Inferior parietal cortex (tissue), 1 donor: ENCODE results near the gene CWC15.
"Not testable (repeated sequence)": the region's sequence is repeated elsewhere in the genome, so short reads cannot be mapped to it uniquely, and the experiment has no call there.

Experiments used
- DNase-seq: peaks from one replicate; pipeline ENCODE4 v3.0.0-alpha.2; 2016; ENCODE audit errors: extremely low spot score

Gene CWC15

DNA sequence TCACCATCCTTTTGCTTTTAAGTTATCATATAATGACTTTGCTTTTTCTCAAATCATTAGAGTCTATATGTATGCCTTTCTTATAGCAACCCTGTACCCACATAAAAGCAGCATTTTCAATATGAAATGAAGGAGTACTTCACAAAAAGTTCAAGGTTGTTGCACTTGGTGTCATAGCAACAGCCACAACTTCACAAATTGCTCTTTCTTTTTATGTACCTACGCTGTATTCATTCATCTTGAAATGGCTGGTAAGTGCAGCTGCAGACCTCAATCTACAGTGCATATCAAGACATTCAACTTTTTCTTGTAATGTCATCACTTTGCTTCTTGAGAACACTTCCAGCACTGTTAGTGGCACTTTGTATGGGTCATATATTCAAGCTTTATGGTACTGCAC is 18.6 kb downstream of the CWC15 start:
- no peak for DNase-seq

- no peak for DNase-seq
These were observed 25.2 kb downstream of the CWC15 start for GRCh38 chr11:94948070-94948617.

- DNase-seq = no peak
These were observed 26.5 kb downstream of the CWC15 start for GRCh38 chr11:94946812-94947211.

- DNase-seq = no peak
These were observed 32.2 kb downstream of the CWC15 start for GRCh38 chr11:94941131-94941530.

GRCh38 chr11:94939346-94939745 is 34.0 kb downstream of the CWC15 start:
- no peak for DNase-seq

DNA sequence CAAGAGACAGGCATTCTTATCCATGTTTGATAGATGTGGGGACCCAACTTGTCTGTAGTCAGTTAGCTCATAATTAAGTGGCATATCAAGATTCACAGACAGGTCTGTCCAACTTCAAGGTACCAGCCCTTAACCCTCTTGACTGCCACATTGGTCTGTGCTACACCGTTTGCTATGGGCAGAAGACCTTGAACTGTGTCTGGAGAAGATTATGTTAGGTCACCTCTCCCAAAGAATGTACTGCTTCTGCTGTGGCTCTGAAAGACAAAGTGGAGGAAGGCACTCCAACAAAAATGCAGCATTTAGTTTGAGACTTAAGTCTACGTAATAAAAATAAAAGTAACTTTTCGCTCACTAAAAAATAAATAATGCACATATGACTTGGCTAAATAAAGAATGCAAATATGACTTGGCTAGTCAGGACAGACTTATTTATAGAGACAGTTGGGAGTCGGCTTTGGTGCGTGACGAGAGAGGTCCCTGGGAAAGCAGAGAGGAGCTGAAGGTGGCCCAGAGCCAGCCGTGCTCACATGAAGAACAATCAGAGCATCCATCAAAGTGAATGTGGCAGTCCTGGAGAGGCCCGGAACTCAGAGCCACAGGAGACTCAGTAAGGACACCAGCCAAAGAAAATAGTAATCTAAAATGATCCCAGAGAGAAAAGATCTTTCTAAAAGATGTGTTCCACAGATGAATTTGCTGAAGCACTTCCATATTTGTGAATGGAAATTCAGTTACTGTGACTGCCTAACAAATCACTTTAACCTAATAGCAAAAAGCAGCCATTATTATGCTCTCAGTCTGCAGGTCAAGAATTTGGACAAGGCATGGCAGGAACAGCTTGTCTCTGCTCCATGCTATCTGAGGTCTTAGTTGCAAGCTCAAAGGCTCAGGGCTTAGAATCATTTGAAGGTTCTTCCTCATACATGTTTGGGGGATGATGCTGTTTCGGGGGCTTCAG is 35.0 kb downstream of the CWC15 start:
- DNase-seq = no peak

DNA sequence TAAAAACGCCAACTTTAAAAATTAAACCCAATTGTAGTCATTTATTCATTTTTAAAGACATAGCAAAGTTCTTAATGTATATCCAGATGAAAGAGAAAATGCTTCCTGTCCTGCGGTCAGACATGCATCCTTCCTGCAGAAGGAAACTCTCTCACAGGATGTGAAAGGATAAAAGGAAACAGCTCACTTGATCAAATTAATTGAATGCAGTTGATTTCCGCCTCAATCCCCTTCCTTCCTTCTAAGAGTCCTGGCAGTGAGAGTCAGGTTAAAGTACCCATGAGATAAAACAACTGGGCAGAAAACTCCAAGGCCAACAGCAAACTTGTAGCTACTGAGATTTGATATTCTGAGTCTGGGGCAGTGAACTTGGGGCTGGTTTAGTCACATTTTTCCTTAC is 38.5 kb downstream of the CWC15 start:
- no peak for DNase-seq

DNA sequence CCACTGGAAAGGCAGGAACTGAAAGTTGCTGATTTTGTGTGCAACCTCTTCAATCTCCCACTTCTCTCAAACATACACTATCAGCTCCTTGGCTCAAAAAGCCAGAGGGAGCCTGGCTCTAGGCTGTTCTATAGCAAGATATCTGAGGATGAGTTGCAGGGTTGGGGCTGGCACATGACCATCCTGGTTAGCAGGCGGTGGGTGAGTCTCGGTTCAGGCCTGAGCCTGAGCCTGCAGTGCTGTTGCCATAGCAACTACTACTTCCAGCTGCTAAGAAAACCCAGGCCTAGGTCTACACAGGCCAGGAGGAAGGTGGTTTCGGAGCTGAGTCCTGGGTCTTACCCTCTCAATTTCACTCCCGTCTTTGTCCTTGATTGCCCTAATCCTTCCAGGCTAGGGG is 39.0 kb downstream of the CWC15 start:
- DNase-seq = no peak

DNA sequence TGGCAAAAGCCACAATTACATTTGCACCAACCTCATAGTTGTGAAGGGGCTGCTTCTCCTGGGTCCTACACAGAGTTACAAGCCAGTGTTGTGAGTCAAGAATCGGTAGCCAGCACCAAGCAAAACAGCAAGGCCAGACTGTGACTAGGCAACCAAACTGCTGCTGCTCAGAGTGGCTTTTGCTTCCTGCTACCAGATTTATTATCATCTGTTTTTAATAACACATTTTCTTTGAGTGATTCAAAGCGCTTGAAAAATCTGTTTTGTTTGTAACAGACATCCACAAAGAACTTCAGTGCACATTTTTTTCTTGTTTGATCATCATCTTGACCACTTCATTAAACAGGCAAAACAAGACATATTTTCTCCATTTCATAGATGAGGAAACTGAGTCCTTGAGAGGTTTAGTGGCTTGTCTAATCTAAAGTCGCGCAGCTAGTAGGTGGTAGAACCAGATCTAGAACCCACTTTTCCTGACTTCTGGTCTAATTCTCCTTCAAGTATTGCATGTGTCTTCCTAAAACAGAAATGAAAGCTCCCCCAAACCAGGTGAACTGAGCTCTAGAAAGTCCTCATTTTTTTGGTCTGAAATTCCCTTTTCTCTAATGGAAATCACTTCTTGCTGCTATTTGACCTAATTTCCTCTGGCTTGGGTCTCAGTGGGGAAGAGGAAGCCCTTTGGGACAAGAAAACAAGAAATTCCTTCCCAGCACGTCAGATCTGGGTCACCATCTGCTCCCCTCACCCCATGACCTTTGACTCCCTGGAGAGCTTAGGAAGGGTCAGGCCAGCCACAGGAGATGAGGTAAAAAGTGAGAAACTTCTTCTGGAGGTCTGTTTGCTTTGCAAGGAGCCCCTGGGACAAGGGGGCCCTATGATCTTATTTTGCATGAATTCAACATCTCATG is 39.9 kb downstream of the CWC15 start:
- DNase-seq = no peak

DNA sequence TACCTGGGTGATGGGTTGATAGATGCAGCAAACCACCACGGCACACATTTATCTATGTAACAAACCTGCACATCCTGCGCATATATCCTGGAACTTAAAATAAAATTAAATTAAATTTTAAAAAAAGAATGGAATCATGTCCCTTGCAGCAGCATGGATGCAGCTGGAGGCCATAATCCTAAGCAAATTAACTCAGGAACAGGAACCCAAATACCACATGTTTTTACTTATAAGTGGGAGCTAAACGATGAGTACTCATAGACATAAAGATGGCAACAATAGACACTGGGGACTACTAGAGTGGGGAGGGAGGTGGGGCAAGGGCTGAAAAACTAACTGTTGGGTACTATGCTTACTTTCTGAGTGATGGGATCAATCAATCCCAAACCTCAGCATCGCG is 40.9 kb downstream of the CWC15 start:
- DNase-seq = no peak

- not testable (repeated sequence) for DNase-seq
These were observed 41.3 kb downstream of the CWC15 start for GRCh38 chr11:94932072-94932471.

GRCh38 chr11:94928117-94928990 is 45.0 kb downstream of the CWC15 start:
- DNase-seq = no peak

DNA sequence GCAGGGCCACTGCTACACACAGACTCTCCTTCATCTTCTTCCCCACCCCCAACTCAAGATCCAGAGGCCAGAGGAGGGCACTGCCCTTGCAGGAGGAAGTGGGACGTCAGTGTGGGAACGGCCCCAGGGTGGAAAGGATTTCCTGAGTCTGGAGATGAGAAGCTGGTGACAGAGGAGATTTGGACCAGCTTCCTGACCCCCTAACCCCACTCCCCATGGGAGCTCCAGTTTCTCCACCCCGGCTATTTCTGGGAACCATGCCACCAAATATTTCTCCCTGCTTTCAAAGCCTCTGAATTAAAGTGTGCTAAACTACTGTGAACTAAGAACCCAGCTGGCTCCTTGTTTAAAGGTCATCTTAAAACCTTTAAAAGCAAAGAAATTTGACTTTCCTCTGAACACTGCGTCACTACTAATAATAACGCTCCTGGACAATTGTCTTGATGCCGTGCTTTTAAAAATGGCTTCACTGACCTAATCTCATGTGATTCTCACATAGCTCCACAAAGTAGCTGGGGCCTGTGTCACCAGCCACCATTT is 46.6 kb downstream of the CWC15 start:
- no peak for DNase-seq

GRCh38 chr11:94926271-94926625 is 47.1 kb downstream of the CWC15 start:
- no peak for DNase-seq

GRCh38 chr11:94925422-94926270 is 47.7 kb downstream of the CWC15 start:
- DNase-seq = no peak

DNA sequence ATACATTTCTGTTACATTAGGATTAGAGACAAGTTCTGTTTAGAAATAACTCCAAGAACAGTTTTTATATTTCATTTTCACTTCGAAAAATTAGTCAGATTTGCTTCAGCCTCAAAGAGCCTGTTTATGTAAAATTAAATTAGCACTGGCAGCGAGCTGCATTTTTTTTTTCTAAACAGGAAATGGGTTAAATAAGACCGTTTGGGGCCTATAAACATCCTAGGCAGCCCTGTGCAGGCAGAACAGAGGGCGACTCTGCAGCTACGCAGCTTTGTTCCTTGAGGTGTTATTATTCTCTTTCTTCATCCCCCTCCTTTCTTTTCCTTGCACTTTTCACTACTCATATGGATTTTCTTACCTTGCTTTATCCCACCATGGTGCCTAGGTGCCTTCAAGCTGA is 48.7 kb downstream of the CWC15 start:
- no peak for DNase-seq

DNA sequence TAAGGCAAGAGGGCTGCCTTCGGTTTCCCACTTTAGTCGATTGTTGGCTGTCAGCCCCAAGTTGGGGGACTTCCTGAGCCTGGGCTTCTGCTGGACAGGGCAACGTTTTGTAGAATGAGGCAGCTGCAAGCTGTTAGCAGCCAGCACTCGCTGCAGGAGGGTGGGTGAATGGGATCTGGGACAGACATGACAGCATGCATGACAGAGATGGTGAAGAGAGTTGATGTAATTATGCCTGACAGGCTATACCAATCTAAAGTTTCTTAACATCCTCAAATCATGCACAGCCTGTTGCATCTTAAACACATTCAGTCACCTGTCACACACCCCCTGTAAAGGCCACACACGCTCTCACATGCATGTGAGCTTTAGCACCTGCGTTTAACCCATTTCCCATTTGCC is 49.2 kb downstream of the CWC15 start:
- DNase-seq = no peak

GRCh38 chr11:94923004-94923334 is 50.4 kb downstream of the CWC15 start:
- no peak for DNase-seq

DNA sequence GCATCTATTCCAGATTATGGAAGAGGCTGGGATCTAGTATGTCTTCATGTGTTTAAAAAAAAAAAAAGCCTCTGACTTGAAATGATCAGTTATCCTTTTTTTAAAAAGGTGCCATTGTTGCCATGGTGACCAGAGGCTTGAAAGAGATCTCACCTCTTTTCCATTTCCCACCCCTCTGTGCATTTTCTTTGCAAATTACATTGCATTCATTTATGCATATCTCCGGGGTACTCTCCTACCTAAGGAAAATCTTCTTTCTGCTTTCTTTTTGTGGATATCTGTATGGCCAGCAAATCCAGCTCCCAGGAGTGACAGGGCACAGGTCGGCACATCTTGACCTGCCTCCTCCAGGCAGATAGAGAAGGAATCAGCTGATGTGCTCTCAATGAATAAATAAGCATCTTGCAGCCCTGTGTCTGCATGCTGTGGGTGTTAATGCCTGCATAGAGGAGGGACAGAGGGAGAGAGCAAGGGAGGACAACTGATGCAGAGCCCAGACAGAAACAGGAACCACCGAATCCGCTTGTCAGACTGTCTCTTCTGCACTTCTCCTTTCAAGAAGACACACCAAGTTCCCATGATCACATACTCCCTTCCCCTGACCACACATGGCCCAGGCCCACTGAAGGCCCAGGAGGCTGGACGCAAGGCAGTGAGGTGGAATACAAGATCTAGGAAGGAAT is 50.9 kb downstream of the CWC15 start:
- DNase-seq = no peak

DNA sequence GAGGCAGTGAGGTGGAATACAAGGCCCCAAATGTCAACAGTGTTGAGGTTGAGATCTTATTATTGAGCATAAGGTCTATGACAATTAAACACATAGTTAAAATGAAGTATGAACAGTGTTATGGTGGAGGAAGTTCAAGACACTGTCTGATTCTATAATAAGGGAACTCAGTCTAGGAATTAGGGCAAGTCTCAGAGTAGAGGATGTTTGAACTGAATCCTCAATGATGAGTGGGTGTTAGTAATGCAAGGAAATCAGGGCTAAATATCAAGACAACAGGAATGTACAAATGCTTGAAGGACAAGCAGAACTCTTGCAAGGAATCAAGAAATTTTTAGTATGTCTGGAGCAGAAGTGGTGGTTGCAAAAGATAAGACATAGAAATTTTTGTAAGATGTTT is 53.0 kb downstream of the CWC15 start:
- DNase-seq = no peak
